NCI-H510A (cell line): ENCODE results near the gene ISY1.
"Not testable (repeated sequence)": the region's sequence is repeated elsewhere in the genome, so short reads cannot be mapped to it uniquely, and the experiment has no call there.

Source experiments
- DNase-seq: peaks from one replicate; lab custom pipeline; 2025; lab: John Stamatoyannopoulos, UW

The ISY1 gene

GRCh38 chr3:129166579-129167332 lies 5.9 kb upstream of the ISY1 start:
- DNase-seq: no peak

GRCh38 chr3:129165594-129165993 lies 4.7 kb upstream of the ISY1 start:
- DNase-seq: not testable (repeated sequence)

GRCh38 chr3:129164500-129164899 lies 3.6 kb upstream of the ISY1 start:
- DNase-seq: no peak

- DNase-seq: no peak
Measured at GRCh38 chr3:129162729-129163579, 2.1 kb upstream of the ISY1 start.

GRCh38 chr3:129161860-129162271 lies 1.0 kb upstream of the ISY1 start:
- DNase-seq: no peak

GRCh38 chr3:129144786-129145185 lies 16.1 kb downstream of the ISY1 start:
- DNase-seq: no peak

GRCh38 chr3:129141011-129141410 lies 19.9 kb downstream of the ISY1 start:
- not testable (repeated sequence) for DNase-seq

GRCh38 chr3:129139911-129140310 lies 21.0 kb downstream of the ISY1 start:
- DNase-seq: no peak

- not testable (repeated sequence) for DNase-seq
Measured at GRCh38 chr3:129136275-129136674, 24.6 kb downstream of the ISY1 start.

- DNase-seq: no peak
Measured at GRCh38 chr3:129132097-129132866, 28.6 kb downstream of the ISY1 start.

- no peak for DNase-seq
Measured at GRCh38 chr3:129131465-129132088, 29.3 kb downstream of the ISY1 start.

- no peak for DNase-seq
Measured at GRCh38 chr3:129130291-129130813, 30.5 kb downstream of the ISY1 start.

GRCh38 chr3:129128357-129129155 lies 32.3 kb downstream of the ISY1 start:
- DNase-seq: no peak

- DNase-seq: no peak
Measured at GRCh38 chr3:129126726-129127280, 34.1 kb downstream of the ISY1 start.

GRCh38 chr3:129123314-129124060 lies 37.4 kb downstream of the ISY1 start:
- DNase-seq: no peak

GRCh38 chr3:129122412-129123011 lies 38.4 kb downstream of the ISY1 start:
- DNase-seq: no peak

GRCh38 chr3:129121792-129122411 lies 39.0 kb downstream of the ISY1 start, which contains the start of gene RAB43:
Gene RAB43, minus strand, starts transcription at chr3:129121804. Its CDS starts 315 bp downstream, at chr3:129121489.
- no peak for DNase-seq

- no peak for DNase-seq
Measured at GRCh38 chr3:129121016-129121791, 39.7 kb downstream of the ISY1 start.
